ENCODE measurements around the gene PLXND1.

The PLXND1 gene

GRCh38 chr3:129574206-129574605 lies 32.3 kb downstream of the PLXND1 start:
- TF ChIP-seq, protein P1, sequence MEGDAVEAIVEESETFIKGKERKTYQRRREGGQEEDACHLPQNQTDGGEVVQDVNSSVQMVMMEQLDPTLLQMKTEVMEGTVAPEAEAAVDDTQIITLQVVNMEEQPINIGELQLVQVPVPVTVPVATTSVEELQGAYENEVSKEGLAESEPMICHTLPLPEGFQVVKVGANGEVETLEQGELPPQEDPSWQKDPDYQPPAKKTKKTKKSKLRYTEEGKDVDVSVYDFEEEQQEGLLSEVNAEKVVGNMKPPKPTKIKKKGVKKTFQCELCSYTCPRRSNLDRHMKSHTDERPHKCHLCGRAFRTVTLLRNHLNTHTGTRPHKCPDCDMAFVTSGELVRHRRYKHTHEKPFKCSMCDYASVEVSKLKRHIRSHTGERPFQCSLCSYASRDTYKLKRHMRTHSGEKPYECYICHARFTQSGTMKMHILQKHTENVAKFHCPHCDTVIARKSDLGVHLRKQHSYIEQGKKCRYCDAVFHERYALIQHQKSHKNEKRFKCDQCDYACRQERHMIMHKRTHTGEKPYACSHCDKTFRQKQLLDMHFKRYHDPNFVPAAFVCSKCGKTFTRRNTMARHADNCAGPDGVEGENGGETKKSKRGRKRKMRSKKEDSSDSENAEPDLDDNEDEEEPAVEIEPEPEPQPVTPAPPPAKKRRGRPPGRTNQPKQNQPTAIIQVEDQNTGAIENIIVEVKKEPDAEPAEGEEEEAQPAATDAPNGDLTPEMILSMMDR (IDR thresholded peaks at IDR 0.05; ENCODE audit: extremely low read depth, insufficient read depth, missing control alignments): no peak
- in situ Hi-C loops (cut with MboI; ENCODE audit: low pct_unique_long_range_greater_than_20kb, low sequenced_read_pairs, unreplicated experiment): no loop called here
- DNase-seq (ENCODE audit: low spot score): no peak

DNA sequence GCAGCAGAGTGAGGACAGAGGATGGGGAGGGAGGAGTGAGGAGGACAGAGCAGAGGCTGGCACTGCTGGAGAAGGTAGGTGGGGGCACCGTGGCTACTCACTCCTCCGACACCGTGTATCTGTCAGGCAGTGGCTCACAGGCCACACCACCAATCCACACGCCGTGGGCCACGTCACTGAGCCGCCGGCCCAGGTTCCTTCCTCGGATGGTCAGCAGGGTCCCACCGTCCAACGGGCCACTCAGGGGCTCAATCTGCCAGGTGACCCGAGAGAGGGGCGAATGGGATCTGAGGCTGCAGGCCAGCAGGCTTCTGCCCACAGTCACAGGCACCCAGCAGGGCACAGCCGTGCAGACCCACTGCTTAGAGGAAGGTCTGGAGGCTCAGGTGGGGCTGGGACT lies 33.0 kb downstream of the PLXND1 start:
- in situ Hi-C loops (cut with MboI; ENCODE audit: low pct_unique_long_range_greater_than_20kb, low sequenced_read_pairs, unreplicated experiment): no loop called here
- TF ChIP-seq, protein P1 (IDR thresholded peaks at IDR 0.05; ENCODE audit: extremely low read depth, insufficient read depth, missing control alignments): no peak
- DNase-seq (ENCODE audit: low spot score): no peak

DNA sequence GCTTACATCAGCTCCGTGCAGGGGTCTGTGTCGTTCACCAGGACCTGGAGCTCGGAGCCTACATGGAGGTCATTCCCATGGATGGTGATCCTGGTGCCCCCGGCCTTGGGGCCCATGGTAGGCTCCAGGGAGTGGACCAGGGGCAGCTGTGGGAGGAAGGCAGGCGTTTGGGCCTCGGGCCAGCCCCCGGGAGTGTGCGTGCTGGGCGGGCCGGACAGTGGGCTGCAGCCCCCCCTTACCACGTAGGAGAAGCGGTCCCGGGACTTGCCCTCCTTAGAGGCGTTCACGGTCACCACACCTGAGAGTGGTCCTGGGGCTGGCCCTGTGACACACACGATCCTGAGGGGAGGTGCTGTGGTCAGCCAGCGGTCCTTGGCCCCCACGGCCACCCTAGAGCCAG lies 33.9 kb downstream of the PLXND1 start:
- TF ChIP-seq, protein P1 (IDR thresholded peaks at IDR 0.05; ENCODE audit: extremely low read depth, insufficient read depth, missing control alignments): no peak
- no peak for DNase-seq (ENCODE audit: low spot score)
- in situ Hi-C loops (cut with MboI; ENCODE audit: low pct_unique_long_range_greater_than_20kb, low sequenced_read_pairs, unreplicated experiment): no loop called here

GRCh38 chr3:129571605-129572547 lies 34.6 kb downstream of the PLXND1 start:
- DNase-seq (ENCODE audit: low spot score): no peak

DNA sequence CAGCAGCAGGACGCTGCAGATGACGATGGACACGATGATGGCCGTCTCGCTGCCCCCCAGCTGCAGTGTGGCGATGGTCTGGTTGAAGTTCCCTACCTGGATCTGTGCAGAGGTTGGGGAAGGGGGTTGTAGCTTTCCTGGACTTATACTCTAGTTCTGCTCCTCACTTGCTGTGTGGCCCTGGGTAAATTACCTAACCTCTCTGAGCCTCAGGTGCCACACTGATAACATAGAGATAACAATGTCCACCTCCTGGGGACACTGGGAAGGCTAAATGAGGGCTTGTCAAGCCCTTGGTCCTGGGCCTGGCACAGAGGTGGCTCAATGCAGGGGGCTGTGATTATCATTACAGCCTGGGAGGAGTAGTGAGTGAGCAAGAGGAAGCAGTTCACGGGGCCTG lies 36.6 kb downstream of the PLXND1 start:
- in situ Hi-C loops (cut with MboI; ENCODE audit: low pct_unique_long_range_greater_than_20kb, low sequenced_read_pairs, unreplicated experiment): no loop called here
- no peak for DNase-seq (ENCODE audit: low spot score)
- TF ChIP-seq, protein P1 (IDR thresholded peaks at IDR 0.05; ENCODE audit: extremely low read depth, insufficient read depth, missing control alignments): no peak

More at GRCh38 chr3:129571605-129572547, 34.6 kb downstream of the PLXND1 start:
- TF ChIP-seq, protein P1 (IDR thresholded peaks at IDR 0.05; ENCODE audit: extremely low read depth, insufficient read depth, missing control alignments): no peak
- in situ Hi-C loops (cut with MboI; ENCODE audit: low pct_unique_long_range_greater_than_20kb, low sequenced_read_pairs, unreplicated experiment): no loop called here

- DNase-seq (ENCODE audit: low spot score): no peak
- in situ Hi-C loops (cut with MboI; ENCODE audit: low pct_unique_long_range_greater_than_20kb, low sequenced_read_pairs, unreplicated experiment): no loop called here
- TF ChIP-seq, protein P1 (IDR thresholded peaks at IDR 0.05; ENCODE audit: extremely low read depth, insufficient read depth, missing control alignments): no peak
Measured at GRCh38 chr3:129567939-129568338, 38.5 kb downstream of the PLXND1 start.

All from GM13977 (cell line).